ENCODE results near the gene KCNQ4.
A peak's percentile ranks its signal among the peaks of the same experiment; 100 is the strongest.

Gene KCNQ4

GRCh38 chr1:40755067-40755466 lies 28.5 kb upstream of the KCNQ4 start:
- peak; percentile 56 for DNase-seq (ENCODE audit: low read depth)

GRCh38 chr1:40756523-40756922 lies 27.1 kb upstream of the KCNQ4 start:
- DNase-seq (ENCODE audit: low read depth), result no peak

GRCh38 chr1:40757084-40757483 lies 26.5 kb upstream of the KCNQ4 start:
- no peak for DNase-seq (ENCODE audit: low read depth)

GRCh38 chr1:40758004-40758403 lies 25.6 kb upstream of the KCNQ4 start:
- DNase-seq (ENCODE audit: low read depth), result no peak

GRCh38 chr1:40758578-40759343 lies 24.8 kb upstream of the KCNQ4 start:
- no peak for DNase-seq (ENCODE audit: low read depth)

- peak; percentile 83 for DNase-seq (ENCODE audit: low read depth)
Observed at GRCh38 chr1:40760984-40761383, 22.6 kb upstream of the KCNQ4 start.

- DNase-seq (ENCODE audit: low read depth), result no peak
Observed at GRCh38 chr1:40762144-40762923, 21.3 kb upstream of the KCNQ4 start.

GRCh38 chr1:40763742-40764532 lies 19.6 kb upstream of the KCNQ4 start:
- DNase-seq (ENCODE audit: low read depth), result no peak

GRCh38 chr1:40764981-40765380 lies 18.6 kb upstream of the KCNQ4 start:
- DNase-seq (ENCODE audit: low read depth), result no peak

- DNase-seq (ENCODE audit: low read depth), result peak; percentile 35
Observed at GRCh38 chr1:40766017-40766416, 17.6 kb upstream of the KCNQ4 start.

- no peak for DNase-seq (ENCODE audit: low read depth)
Observed at GRCh38 chr1:40766560-40766959, 17.0 kb upstream of the KCNQ4 start.

GRCh38 chr1:40768146-40768990 lies 15.2 kb upstream of the KCNQ4 start:
- no peak for DNase-seq (ENCODE audit: low read depth)

GRCh38 chr1:40769815-40770214 lies 13.8 kb upstream of the KCNQ4 start:
- no peak for DNase-seq (ENCODE audit: low read depth)

- DNase-seq (ENCODE audit: low read depth), result no peak
Observed at GRCh38 chr1:40770296-40771070, 13.1 kb upstream of the KCNQ4 start.

GRCh38 chr1:40772146-40772955 lies 11.2 kb upstream of the KCNQ4 start:
- no peak for DNase-seq (ENCODE audit: low read depth)

- DNase-seq (ENCODE audit: low read depth), result no peak
Observed at GRCh38 chr1:40773748-40774265, 9.8 kb upstream of the KCNQ4 start.

- peak; percentile 13 for DNase-seq (ENCODE audit: low read depth)
Observed at GRCh38 chr1:40774266-40774998, 9.2 kb upstream of the KCNQ4 start.

- no peak for DNase-seq (ENCODE audit: low read depth)
Observed at GRCh38 chr1:40776236-40777072, 7.1 kb upstream of the KCNQ4 start.

Measured in amniotic epithelial cell (primary cell).